Gastroesophageal sphincter (tissue), 4 donors: Measurements from ENCODE around the gene KIFC1. TPM values are rescaled to one million over a fixed set of nuclear protein-coding genes. Genes with fewer than 3 reads are reported as not detected.

Experiments used
- ATAC-seq: fragments of 150-250 bp; one replicate; pipeline ENCODE4 v1.9.1; 2016; ENCODE audit warnings: mild to moderate bottlenecking, moderate library complexity
- H3K27ac ChIP-seq, 4 donors: fragments of 200-600 bp; sonication (generic) in 3 of 4; 1 replicate in 3 of 4; 2 replicates in 1 of 4; pipeline ENCODE4 v1.5.1; 2016 to 2019
- H3K27me3 ChIP-seq: fragments of 200-600 bp; sonication (generic); one replicate; pipeline ENCODE4 v1.5.1; 2019
- H3K36me3 ChIP-seq, 2 donors: fragments of 200-600 bp; sonication (generic); one replicate each; pipeline ENCODE4 v1.5.1; 2019; ENCODE audit warnings: control low read depth in 1 of 2
- H3K4me1 ChIP-seq, 3 donors: fragments of 200-600 bp; sonication (generic); 1 replicate in 2 of 3; 2 replicates in 1 of 3; pipeline ENCODE4 v1.5.1; 2016 to 2019; ENCODE audit warnings: control low read depth in 2 of 3
- H3K4me3 ChIP-seq, 2 donors: fragments of 200-600 bp; sonication (generic); one replicate each; pipeline ENCODE4 v1.5.1; 2019; ENCODE audit warnings: mild to moderate bottlenecking in 1 of 2, moderate library complexity in 1 of 2
- H3K9me3 ChIP-seq, 3 donors: fragments of 200-600 bp; sonication (generic); one replicate each; pipeline ENCODE4 v1.5.1; 2017 to 2019; ENCODE audit warnings: control low read depth in 2 of 3
- CTCF ChIP-seq, 4 experiments: fragments of 200-600 bp in 2 of 4; fragments of 450-650 bp in 2 of 4; sonication (generic) in 1 of 4; IDR thresholded peaks; one replicate each; pipeline ENCODE4 v1.5.1; 2017 to 2019; ENCODE audit warnings: antibody characterized with exemption in 4 of 4, mild to moderate bottlenecking in 2 of 4, moderate library complexity in 2 of 4
- EP300 ChIP-seq: sonication (generic); formaldehyde crosslinking; IDR thresholded peaks from one replicate; pipeline ENCODE4 v1.6.1; 2017; ENCODE audit warnings: antibody characterized with exemption, mild to moderate bottlenecking
- POLR2A ChIP-seq, 2 donors: fragments of 450-650 bp; IDR thresholded peaks; one replicate each; pipeline ENCODE4 v1.6.1; 2017; ENCODE audit warnings: antibody characterized with exemption in 2 of 2, mild to moderate bottlenecking in 2 of 2, moderate library complexity in 1 of 2
- POLR2AphosphoS5 ChIP-seq: sonication (generic); formaldehyde crosslinking; IDR thresholded peaks from one replicate; pipeline ENCODE4 v1.6.1; 2017; ENCODE audit warnings: antibody characterized with exemption
- whole genome bisulfite sequencing, 2 donors: methylation state at CpG; one replicate each; pipeline ENCODE4 v1.1.5; 2018; ENCODE audit warnings: low coverage in 1 of 2; 5-methylcytosine and 5-hydroxymethylcytosine counted together
- total RNA-seq, 4 donors: library from RNA; depleted of rRNA; stranded (reverse); fragments of >200 nt; gene quantifications; one replicate each; pipeline ENCODE4 v1.1.0, GENCODE V29; 2016

Gene KIFC1
- total RNA-seq, 4 donors from 2014 or later = 0.67 to 0.79 TPM; not detected in 2

GRCh38 chr6:33390173-33390572, 1.4 kb upstream of the KIFC1 start:
- H3K36me3 ChIP-seq = no peaks in the 10 kb centered on the region
- H3K4me3 ChIP-seq = no peak overlapping the region
- TF ChIP-seq EP300 (no peak), POLR2A (IDR thresholded peaks at IDR 0.05) (no peak), CTCF (IDR thresholded peaks at IDR 0.05) (no peak), POLR2AphosphoS5 (no peak)
- peak overlapping the region in 2 of 4 donors; percentile 92 to 93 for H3K27ac ChIP-seq
- peaks cover 3 to 15% (median 10%) of the 10 kb centered on the region in 3 donors for H3K4me1 ChIP-seq
- WGBS, 2 donors = 93 to 94% methylated on average over 2 of the region's 2 CpGs
- H3K27me3 ChIP-seq = no peaks in the 10 kb centered on the region
- H3K9me3 ChIP-seq = no peaks in the 10 kb centered on the region
- no peak for ATAC-seq

GRCh38 chr6:33390767-33391277, 801 bp upstream of the KIFC1 start:
- peak overlapping the region in 1 of 2 donors; percentile 58 for H3K4me3 ChIP-seq
- TF ChIP-seq EP300 (no peak), POLR2AphosphoS5 (no peak), CTCF (IDR thresholded peaks at IDR 0.05) (no peak), POLR2A (IDR thresholded peaks at IDR 0.05) (no peak)
- H3K27ac ChIP-seq = peak overlapping the region; percentile 80 to 93 (median 92)
- no peaks in the 10 kb centered on the region for H3K36me3 ChIP-seq
- H3K4me1 ChIP-seq = peaks cover 3 to 15% (median 10%) of the 10 kb centered on the region in 3 donors
- WGBS, 2 donors = 85 to 87% methylated on average over 4 to 9 of the region's 9 CpGs
- no peaks in the 10 kb centered on the region for H3K27me3 ChIP-seq
- ATAC-seq = no peak
- H3K9me3 ChIP-seq = no peaks in the 10 kb centered on the region

GRCh38 chr6:33391922-33392594, 435 bp downstream of the KIFC1 start:
- H3K4me1 ChIP-seq = peaks cover 3 to 15% (median 10%) of the 10 kb centered on the region in 3 donors
- peak overlapping the region; percentile 28 to 58 for H3K4me3 ChIP-seq
- H3K27me3 ChIP-seq = no peaks in the 10 kb centered on the region
- peak overlapping the region in 3 of 4 donors; percentile 92 to 93 (median 93) for H3K27ac ChIP-seq
- no peaks in the 10 kb centered on the region for H3K9me3 ChIP-seq
- H3K36me3 ChIP-seq = no peaks in the 10 kb centered on the region
- 0 to 1% methylated on average over 9 of the region's 31 CpGs for WGBS, 2 donors
- no peak for ATAC-seq
- TF ChIP-seq POLR2AphosphoS5 (no peak), POLR2A (IDR thresholded peaks at IDR 0.05) (no peak), EP300 (no peak), CTCF (IDR thresholded peaks at IDR 0.05) (no peak)

GRCh38 chr6:33392595-33392948, 949 bp downstream of the KIFC1 start:
- H3K36me3 ChIP-seq = no peaks in the 10 kb centered on the region
- ATAC-seq = no peak
- H3K4me1 ChIP-seq = peaks cover 3 to 15% (median 10%) of the 10 kb centered on the region in 3 donors
- H3K9me3 ChIP-seq = no peaks in the 10 kb centered on the region
- WGBS, 2 donors = 8 to 31% methylated on average over 2 to 5 of the region's 5 CpGs
- H3K27ac ChIP-seq = no peak overlapping the region
- TF ChIP-seq POLR2AphosphoS5 = no peak
- TF ChIP-seq POLR2A (IDR thresholded peaks at IDR 0.05) = no peak
- TF ChIP-seq CTCF (IDR thresholded peaks at IDR 0.05) = no peak
- no peak for TF ChIP-seq EP300
- no peak overlapping the region for H3K4me3 ChIP-seq
- H3K27me3 ChIP-seq = no peaks in the 10 kb centered on the region

GRCh38 chr6:33392979-33393378, 1.4 kb downstream of the KIFC1 start:
- WGBS, 2 donors = 55 to 61% methylated on average over 3 of the region's 3 CpGs
- H3K27ac ChIP-seq = no peak overlapping the region
- H3K4me1 ChIP-seq = peaks cover 3 to 15% (median 10%) of the 10 kb centered on the region in 3 donors
- H3K27me3 ChIP-seq = no peaks in the 10 kb centered on the region
- no peak overlapping the region for H3K4me3 ChIP-seq
- ATAC-seq = no peak
- H3K36me3 ChIP-seq = no peaks in the 10 kb centered on the region
- H3K9me3 ChIP-seq = no peaks in the 10 kb centered on the region
- no peak for TF ChIP-seq POLR2AphosphoS5
- no peak for TF ChIP-seq EP300
- TF ChIP-seq POLR2A (IDR thresholded peaks at IDR 0.05) = no peak
- TF ChIP-seq CTCF (IDR thresholded peaks at IDR 0.05) = no peak
